BJ (cell line): ENCODE results near the gene NACC1. TPM values are rescaled to one million over a fixed set of nuclear protein-coding genes. Genes with fewer than 3 reads are reported as not detected.

ENCODE experiments used
- CTCF ChIA-PET: fragments of 350-600 bp; formaldehyde crosslinking; extraction: SDS; loops from one replicate; lab custom pipeline; 2021; ENCODE audit warnings: antibody characterized with exemption, inconsistent platforms; lab: Yijun Ruan, JAX
- POLR2A ChIA-PET: fragments of 300-600 bp; sonication (Branson Sonifier 250); formaldehyde crosslinking; extraction: SDS; loops from one replicate; lab custom pipeline; 2021; ENCODE audit warnings: antibody characterized with exemption; lab: Charles Lee
- DNase-seq: peaks from one replicate; pipeline ENCODE4 v3.0.0-alpha.2; 2011; ENCODE audit warnings: low read depth
- H3K27me3 ChIP-seq: 2 replicates; pipeline ENCODE4 v1.6.0; 2011; ENCODE audit warnings: low read length; ENCODE audit not compliant: control insufficient read depth, insufficient read depth
- H3K36me3 ChIP-seq: 2 replicates; pipeline ENCODE4 v1.5.1; 2011; ENCODE audit warnings: low read length; ENCODE audit not compliant: control insufficient read depth, insufficient read depth
- H3K4me3 ChIP-seq: 2 replicates; pipeline ENCODE4 v1.5.1; 2011; ENCODE audit warnings: low read depth, mild to moderate bottlenecking, control low read depth, low read length
- polyA plus RNA-seq: library from polyadenylated mRNA; depleted of rRNA; stranded (reverse); fragments of >200 nt; gene quantifications from 2 replicates; pipeline ENCODE4 v1.2.3, GENCODE V29; 2011
- TF ChIP-seq, protein P1 (sequence below): IDR thresholded peaks from 2 replicates; pipeline ENCODE4 v1.5.1; 2011; ENCODE audit warnings: low read depth, mild to moderate bottlenecking, control low read depth, inconsistent platforms, low read length, moderate library complexity; ENCODE audit not compliant: insufficient read depth

NACC1 gene
- polyA plus RNA-seq, 1 experiment, result 98.7 TPM

DNA sequence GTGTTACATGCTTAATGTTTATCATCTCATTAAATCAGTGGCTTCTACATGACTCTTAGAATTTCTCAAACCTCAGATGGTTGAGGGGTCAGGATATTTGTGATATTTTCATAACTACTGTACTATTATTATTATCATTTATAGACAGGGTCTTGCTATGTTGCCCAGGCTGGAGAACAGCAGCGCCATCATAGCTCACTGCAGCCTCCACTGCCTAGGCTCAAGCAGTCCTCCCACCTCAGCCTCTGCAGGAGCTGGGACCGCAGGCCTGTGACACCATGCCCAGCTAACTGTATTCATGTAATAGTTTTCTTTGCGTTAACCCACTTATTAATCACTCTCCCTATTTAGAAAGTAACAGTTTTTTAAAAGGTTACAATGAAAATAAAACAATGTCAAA is 41.6 kb downstream of the NACC1 start:
- TF ChIP-seq, protein P1, sequence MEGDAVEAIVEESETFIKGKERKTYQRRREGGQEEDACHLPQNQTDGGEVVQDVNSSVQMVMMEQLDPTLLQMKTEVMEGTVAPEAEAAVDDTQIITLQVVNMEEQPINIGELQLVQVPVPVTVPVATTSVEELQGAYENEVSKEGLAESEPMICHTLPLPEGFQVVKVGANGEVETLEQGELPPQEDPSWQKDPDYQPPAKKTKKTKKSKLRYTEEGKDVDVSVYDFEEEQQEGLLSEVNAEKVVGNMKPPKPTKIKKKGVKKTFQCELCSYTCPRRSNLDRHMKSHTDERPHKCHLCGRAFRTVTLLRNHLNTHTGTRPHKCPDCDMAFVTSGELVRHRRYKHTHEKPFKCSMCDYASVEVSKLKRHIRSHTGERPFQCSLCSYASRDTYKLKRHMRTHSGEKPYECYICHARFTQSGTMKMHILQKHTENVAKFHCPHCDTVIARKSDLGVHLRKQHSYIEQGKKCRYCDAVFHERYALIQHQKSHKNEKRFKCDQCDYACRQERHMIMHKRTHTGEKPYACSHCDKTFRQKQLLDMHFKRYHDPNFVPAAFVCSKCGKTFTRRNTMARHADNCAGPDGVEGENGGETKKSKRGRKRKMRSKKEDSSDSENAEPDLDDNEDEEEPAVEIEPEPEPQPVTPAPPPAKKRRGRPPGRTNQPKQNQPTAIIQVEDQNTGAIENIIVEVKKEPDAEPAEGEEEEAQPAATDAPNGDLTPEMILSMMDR, result no peak
- CTCF ChIA-PET, result no interaction called here

DNA sequence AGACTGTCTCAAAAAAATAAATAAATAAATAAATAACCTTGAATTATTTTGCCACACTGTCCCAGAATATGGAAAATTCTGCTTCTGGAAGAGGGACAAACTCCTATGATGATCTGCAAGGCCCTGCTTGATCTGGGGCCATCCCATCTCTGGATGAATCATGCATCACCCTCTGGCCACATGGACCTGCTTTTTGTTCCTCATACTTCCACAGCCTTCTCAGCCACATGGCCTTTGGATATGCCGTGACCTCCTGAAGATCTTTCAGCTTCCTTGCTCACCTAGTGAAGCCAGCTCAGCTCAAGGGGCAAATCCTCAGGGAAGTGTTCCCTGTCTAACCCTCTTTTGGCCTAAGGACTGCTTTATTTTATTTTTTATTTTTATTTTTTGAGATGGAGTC is 42.5 kb downstream of the NACC1 start:
- CTCF ChIA-PET, result interaction anchor here (1.2 kb wide), 1 partner anchor 117 kb away, joined by 3 read pairs; no protein-coding TSS in a partner anchor
- POLR2A ChIA-PET, result interaction anchor here (0.6 kb wide), 1 partner anchor 8 kb away, joined by 3 read pairs; no protein-coding TSS in a partner anchor
- TF ChIP-seq, protein P1, result no peak
- DNase-seq, result no peak
- Histone ChIP-seq H3K36me3 (no peaks in the 10 kb centered on the region), H3K4me3 (no peak overlapping the region), H3K27me3 (no peaks in the 10 kb centered on the region)

More for the DNA sequence above, 41.6 kb downstream of the NACC1 start:
- Histone ChIP-seq H3K27me3 (no peaks in the 10 kb centered on the region), H3K4me3 (no peak overlapping the region), H3K36me3 (no peaks in the 10 kb centered on the region)
- no peak for DNase-seq
- POLR2A ChIA-PET, result no interaction called here

DNA sequence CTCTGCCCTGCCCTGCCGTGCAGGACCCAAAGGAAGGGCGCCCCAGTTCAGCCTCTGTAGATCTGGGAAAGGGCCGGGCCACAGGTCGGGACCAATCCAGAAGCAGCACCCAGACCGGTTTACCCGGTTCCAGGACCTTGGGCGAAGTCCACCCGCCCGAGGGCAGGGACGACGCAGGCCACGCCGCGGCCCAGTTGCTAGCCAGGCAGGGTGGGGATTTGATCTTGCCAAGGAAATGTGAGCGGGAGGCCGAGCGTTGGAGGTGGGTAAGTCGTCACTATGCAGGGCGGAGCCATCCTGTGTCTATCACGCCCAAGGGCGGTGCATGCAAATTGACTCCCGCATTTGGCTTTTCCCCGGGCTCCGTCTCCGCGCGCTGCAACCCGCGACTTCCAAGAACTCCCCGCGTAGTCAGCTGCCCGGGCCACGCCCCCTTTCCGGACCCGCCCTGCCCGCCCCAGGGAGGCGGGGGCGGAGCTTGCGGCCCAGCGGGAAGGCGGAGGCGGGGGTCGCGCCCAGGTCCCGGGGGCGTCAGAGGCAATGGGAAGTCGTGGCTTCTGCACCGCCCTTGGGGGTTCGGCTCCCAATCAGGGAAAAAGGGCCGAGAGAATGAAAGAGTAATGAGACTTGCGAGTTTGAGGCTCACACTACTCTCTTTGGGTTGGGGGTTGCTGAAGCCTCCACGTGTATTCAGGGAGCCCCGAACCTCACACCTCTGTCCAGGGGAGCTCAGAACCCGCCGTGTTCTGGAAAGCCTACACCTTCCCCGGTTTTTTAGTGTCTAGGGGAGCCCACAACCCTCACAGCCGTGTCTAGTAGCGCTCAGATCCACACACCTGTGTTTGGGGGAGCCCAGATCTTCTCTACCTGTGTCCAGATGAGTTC is 44.9 kb downstream of the NACC1 start:
- TF ChIP-seq, protein P1, result no peak
- CTCF ChIA-PET, result interaction anchor here (0.7 to 2.1 kb wide), 9 partner anchors 8 to 1742 kb away, joined by 3 to 6 read pairs (median 3); no protein-coding TSS in a partner anchor

GRCh38 chr19:13163609-13164342 is 45.7 kb downstream of the NACC1 start:
- TF ChIP-seq, protein P1, result no peak
- H3K36me3 ChIP-seq, result no peaks in the 10 kb centered on the region
- peak; percentile 59 for DNase-seq
- no peaks in the 10 kb centered on the region for H3K27me3 ChIP-seq
- H3K4me3 ChIP-seq, result 0 out of 2 replicates have a peak overlapping the region, but pooled peaks have one; percentile 3
- POLR2A ChIA-PET, result interaction anchor here (0.6 to 0.9 kb wide), 2 partner anchors 9 to 10 kb away, joined by 3 to 5 read pairs; no protein-coding TSS in a partner anchor
- CTCF ChIA-PET, result interaction anchor here (0.6 to 2.1 kb wide), 5 partner anchors 9 to 198 kb away, joined by 3 to 6 read pairs (median 3); partner anchors contain the start of genes IER2 and STX10

More for the DNA sequence above, 44.9 kb downstream of the NACC1 start:
- DNase-seq, result peak; percentile 93
- POLR2A ChIA-PET, result no interaction called here
- Histone ChIP-seq H3K36me3 (no peaks in the 10 kb centered on the region), H3K4me3 (peak overlapping the region; percentile 10; the same call in 1 of the 2 replicates), H3K27me3 (no peaks in the 10 kb centered on the region)
